Cerebellar cortex (tissue), 1 donor: ENCODE data around the gene CHRNA5.

ENCODE experiments used
- DNase-seq: peaks from one replicate; pipeline ENCODE4 v3.0.0-alpha.2; 2015; ENCODE audit warnings: low spot score

Gene CHRNA5

DNA sequence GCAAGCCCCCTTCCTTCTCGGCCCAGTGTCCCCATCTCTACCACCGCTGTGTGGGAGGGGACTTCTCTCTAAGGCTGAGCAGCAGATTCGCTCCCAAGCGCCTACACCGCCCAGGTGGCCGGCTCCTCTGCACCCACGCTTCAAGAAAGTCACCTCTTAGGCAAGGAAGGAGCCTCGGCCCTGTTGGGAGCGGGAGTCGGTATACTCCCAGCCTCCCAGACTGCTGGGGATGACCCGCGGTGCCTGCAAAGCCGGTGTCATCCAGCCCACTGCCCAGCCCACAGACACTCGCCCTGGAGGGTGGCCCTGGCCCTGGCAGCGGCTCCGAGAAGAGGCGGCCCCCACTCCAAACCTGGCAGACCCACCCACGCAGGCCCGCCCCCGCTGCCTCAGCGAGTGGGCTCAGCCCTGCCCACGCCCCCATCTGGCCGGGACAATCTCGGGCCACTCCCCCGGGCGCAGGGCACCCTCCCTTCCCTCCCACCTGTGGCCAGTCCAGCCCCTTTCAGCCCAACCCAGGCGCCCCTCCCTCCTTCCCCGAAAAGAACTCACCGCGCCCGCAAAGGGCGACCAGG, 75.3 kb downstream of the CHRNA5 start:
- no peak for DNase-seq

DNA sequence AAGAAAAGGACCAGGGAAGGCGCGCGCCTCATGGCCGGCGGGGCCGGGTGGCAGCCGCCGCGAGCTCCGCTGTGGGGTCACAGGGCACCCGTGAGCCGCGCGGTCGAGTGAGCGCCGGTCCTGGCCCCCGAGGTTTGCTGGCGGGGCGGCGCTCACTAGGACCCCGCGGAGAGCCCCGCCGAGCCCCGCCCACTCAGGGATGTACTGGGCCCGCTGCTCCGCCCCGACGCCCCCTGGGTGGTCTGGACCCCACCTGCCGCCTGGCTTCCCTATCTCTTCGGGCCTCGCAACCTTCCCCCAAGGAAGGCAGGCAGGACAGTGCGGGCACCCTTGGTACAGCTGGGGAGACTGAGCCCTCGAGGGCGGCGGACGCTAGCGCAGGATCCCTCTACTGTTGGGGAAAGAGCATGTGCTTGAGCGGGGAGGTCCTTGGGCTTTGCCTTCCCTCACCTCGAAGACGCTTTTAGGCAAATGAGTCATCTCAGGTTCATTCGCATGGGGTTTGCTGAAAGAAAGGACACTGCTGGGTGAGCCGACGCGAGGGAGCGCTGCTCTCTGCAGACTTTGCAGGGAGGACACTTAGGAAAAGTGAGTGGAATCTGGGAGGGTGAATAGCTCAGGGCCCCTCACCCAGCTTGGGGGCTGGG, 75.9 kb downstream of the CHRNA5 start, which contains the start of gene CHRNB4:
TSS of gene CHRNB4 (minus strand) at position 109 of the 647 bp plus-strand sequence. CDS start at position 32, 77 bp downstream.
- no peak for DNase-seq

DNA sequence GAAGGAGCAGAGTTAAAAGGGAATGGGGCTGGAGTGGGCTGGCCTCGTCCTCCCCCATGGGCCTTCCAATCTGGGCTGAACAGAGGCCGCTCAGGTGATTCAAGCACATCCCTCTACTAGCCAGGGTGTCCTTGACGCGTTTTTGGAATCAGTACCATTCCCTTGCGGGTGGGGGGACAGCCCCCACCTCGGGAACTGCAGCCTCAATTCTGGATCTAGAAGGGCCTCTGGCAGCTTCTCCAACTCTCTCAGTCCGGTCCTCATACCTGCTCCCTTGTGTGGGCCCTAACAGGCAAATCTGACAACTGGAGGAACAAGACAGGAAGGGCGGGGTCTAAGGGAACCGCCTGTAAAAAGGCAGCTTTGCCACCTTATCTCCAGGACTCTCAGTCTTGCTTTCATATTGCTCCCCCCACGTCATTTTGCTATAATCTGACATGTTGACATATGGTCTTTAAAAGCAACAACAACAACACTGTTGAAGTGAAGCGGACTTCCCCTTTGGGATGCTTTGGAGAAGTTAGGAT, 76.5 kb downstream of the CHRNA5 start:
- DNase-seq: no peak

DNA sequence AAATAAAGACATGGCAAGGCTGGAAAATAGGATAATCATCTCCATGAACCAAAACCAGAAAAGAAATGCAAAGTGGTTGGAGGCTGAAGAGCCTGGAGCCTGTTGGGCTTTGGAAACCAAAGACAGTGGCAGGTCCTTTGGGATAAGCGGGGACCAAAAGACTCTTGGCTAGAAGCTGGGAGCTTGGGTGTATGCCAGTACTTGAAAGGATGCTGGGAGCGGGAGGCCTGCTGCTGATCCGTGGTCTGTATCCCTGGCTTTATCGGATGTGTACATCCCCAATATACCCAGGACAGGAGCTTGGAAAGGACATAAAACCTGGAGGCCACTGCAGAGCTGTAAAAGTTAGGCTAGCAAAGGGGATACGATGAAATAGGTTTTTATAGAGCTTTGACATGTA, 77.0 kb downstream of the CHRNA5 start:
- no peak for DNase-seq
